ENCODE results near the gene ABCA13.

The ABCA13 gene

DNA sequence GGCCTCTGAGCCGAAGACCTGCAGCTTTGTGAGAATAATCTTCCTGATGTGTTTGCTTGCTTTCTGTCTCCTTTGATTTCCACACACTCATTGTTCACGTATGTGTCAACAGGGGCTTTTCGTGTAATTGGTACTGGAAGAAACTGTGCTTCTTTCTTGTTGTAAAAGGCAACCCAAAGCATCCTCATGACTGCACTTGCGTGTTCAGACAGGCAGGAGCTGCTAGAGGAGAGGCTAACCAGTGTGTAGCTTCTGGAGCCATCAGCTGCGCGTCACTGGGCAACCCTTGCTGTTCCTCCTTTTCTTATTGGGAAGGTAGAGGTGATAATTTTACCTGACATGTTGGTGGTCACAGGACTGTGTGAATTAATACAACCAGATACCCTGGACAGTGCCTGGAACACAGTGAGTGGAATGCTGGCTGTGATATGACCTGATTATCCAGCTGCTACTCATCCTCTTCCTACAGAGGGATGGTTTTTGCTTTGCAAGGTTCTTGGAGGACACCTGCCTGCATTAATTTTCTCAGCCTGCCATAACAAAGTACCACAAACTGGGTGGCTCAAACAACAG is 213.0 kb downstream of the ABCA13 start:
- DNase-seq: no peak

DNA sequence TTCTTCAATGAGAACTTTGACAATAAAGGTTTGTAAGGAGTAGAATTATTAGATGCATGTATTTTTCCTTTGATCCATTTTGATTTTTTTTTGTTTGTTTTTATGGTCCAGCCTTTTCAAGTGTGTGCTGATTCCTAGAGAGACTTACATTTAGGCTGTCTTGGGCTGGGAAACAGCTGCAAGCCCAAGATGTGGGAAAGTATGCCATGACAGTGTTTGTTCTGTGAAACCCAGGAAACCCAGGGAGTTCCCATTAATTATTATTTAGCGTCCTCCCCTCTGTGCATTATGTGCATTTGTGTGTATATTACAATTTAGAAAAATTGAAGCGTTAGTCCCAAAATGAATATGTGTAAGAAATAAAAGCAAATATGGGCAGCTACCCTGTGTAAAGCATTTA is 216.7 kb downstream of the ABCA13 start:
- no peak for DNase-seq

DNA sequence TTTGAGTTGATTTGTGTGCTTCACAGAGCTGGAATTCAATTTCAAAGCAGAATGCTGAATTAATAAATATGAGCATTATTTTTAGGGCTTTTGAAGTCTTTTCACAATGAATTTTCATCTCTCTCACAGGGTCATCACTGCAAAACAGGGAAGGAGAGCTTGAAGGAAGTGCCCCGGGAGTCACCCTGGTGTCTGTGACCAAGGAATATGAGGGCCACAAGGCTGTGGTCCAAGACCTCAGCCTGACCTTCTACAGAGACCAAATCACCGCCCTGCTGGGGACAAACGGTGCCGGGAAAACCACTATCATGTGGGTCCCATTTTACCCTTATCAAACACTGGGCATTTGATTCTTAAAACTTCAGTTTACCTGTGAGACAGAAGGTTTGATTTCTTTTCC is 217.7 kb downstream of the ABCA13 start:
- DNase-seq: no peak

DNA sequence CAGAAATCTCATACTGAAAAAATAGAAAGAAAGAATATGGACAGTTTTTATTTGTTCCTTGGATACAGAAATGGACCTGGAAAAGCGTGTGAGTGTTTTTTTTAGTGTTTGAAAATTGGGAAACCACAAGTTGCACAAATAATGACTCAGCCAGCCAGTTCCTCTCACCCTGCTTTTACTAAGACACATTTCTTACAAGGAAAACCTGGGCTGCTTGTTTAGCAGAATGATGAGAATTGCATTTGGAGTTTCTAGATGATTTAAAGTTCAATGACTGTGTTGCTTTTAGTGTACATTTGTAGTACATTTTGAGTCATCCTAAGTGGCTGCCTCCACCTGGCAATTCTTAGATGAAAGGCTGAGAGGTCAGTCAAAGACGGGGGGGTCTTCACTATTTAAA is 218.7 kb downstream of the ABCA13 start:
- peak; percentile 1 for DNase-seq

DNA sequence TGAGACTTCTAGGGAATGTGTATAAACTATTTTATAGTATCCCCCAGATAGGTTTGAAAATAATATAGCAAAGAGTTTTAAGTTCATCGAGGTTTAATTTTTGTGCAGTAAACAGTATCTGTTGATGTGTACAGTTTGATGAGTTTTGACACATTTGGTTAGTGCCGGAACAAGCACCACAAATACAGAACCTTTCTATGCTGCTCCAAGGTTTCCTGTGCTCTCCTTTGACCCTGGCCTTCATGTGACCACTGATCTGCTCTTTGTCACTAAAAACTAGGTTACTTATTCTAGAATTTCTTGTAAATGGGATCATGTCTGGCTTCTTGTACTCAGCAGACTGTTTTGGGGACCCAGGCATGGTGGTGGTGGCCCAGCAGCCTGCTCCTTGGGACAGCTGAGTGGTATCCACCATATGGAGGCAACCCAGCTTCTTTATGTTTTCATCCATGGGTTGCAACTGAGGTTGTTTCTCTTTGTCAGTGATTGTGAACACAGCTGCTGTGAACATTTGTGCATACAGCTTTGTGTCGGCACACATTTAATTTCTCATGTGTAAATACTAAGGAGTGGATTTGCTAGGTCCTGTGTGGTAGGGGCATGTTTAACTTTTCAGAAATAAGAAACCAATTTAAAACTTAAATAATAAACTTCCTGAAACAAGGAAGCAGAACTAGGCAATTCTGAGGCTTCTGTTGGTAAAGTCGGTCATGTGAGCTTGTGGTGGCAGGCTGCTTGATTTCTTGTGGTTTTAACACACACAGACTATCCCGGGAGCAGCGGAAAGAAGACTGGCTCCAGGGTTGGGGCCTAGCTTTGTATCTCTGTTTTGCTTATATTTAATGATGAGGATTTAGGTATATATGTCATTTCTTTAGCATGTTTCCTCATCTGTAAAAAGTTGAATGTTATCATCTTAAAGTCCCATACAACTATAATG is 219.4 kb downstream of the ABCA13 start:
- DNase-seq: no peak

DNA sequence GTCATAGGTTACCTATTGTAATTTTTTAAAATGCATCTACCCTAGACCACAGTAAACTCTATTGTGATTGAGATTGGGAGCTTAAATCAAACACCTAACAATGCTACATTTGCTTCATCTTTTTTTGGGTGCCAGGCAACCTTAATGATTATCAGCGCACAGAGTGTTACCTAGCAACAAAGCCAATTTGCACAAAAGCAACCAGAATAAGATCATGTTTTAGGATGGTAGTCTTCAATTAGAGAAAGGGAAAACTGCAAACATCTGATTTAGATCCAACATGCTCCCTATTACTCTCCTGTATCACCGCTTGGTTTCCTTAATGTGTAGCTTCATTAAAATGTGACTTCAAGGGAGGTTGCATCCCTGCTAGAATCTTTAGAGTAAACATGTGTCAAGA is 226.9 kb downstream of the ABCA13 start:
- no peak for DNase-seq

DNA sequence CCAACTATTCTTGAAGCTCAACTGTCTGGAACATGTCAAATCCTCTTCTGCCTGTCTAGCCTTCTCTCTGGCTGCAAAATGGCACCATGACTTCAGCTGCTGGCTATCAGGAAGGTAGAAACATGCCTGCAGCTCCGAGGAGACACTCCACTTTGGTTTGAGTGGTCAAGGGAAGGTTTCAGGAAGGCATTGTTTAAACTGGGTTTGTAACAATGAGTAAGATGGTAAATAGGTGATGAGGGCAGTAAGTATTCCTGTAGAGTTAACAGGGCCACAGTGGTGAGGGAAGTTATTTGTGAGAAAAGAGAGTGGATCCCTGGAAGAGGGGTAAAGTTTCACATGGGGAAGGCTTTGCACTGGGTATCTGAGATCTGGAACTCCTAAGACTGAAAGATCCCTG is 231.5 kb downstream of the ABCA13 start:
- DNase-seq: no peak

DNA sequence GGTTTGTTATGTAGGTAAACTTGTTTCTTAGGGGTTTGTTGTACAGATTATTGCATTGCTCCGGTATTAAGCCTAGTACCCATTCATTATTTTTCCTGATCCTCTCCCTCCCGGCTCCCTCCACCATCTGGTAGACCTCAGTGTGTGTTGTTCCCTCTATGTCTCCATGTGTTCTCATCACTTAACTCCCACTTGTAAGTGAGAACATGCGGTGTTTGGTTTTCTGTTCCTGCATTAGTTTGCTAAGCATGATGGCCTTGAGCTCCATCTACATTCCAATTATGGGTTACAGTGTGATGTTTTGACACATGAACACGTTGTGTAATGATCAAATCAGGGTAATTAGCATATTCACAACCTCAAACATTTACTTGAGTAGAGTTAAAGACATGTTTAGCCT is 237.5 kb downstream of the ABCA13 start:
- no peak for DNase-seq

DNA sequence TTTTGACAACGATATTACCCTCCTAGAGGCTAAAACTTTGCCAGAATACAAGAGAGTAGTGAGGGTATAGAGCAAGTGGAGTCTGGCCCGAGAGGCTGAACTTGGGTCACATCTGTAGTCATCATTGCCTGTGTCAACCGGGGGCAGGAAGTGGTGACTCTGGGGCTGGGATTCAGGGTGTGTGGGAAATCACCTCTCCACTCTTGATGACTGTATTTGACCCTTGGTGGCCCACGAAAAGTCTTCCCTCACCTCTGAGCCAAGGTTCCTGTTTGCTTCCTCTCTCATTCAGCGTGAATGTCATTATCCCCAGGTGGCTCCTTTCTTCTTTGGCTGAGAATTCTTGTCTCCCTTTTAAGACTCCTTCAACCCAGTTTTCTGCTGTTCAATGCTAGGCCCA is 240.4 kb downstream of the ABCA13 start:
- DNase-seq: no peak

DNA sequence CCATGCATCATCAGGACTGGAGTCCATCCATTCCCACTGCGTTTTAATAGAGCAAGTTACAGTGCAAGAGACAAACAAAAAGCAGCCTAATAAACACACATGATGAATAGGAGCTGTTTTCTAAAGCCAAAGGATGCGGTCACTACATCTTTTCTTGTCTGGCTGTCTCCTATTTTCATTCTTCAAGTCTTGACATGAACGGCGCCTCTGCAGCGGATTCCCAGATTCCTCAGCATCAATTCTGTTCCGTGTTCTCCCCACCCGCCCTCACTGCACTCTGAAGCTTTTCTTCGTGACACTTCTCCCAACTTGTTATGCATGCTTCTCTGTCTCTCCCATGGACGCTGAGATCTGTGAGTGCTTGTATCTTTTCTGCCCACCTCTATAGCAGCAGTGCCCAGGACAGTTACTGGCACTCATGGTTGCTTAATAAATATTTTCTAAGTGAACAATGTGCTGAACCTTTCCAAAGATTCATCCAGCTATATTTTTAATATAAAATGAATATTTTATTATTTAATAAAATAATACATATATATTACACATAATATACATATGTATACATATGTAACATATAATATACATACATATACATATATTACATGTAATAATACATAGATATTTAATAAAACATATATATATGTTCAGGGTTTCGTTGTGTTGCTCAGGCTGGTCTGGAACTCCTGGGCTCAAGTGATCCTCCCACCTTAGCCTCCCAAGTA is 242.9 kb downstream of the ABCA13 start:
- no peak for DNase-seq

DNA sequence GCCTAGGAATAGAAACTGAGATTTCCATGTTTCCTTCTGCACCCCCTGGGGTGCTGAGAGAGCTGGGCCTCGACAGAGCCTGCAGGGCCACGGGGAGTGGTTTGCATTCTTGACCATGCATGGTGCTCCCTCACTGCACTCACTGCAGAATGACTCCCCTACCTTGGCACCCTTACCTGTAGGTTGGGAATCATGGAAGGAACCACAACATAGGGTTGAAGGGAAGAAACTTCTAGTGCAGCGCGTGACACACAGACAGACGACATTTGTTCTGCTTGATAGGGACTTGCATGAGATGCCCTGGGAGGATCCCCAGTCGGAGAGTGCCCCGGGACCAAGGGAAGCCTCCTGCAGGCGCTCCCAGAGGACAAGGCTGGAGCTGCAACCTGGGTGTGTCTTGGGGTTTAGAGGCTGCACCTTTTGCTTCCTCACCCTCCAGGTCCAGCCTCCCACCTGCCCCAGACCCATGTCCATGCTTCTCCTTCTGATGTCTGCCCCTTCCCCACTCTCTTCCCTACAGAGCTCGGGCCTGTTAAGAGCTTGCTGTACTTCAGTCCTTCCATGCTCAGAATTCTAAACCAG is 245.2 kb downstream of the ABCA13 start:
- no peak for DNase-seq

DNA sequence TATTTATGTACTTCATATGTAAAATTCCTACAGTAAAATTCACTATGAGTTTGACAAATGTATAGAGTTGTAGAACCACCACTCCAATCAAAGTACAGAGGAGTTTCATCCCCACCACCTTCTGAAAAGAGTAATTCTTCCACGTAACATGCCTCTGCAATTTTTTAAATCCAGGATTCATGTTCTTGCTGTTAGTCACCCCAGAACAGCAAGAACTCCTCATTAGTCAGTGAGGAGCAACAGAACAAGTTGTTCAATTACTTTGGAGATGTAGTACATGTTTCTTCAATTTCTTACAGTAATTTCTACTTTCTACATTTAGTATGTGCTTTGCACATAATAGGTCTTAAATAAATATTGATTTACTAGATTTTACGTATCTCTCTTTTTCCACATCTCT is 248.1 kb downstream of the ABCA13 start:
- DNase-seq: no peak

DNA sequence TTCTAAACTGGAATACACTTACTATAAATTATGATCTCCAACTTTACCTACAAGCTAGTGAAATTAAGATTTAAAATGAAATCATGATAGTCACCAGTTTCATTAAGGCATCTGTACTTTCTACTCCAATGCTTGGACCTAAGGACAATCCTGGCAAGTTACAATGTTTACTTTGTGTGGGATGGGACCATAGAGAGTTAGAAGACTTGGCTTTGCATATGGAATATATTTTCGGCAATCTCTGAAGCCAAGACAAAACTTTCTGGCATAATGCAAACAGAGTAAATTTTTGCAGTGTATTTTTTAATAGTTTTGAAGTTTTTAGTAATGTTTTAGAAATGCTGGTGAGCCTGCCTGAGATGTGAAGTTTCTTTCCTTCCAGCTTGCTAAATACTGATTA is 248.9 kb downstream of the ABCA13 start:
- no peak for DNase-seq

DNA sequence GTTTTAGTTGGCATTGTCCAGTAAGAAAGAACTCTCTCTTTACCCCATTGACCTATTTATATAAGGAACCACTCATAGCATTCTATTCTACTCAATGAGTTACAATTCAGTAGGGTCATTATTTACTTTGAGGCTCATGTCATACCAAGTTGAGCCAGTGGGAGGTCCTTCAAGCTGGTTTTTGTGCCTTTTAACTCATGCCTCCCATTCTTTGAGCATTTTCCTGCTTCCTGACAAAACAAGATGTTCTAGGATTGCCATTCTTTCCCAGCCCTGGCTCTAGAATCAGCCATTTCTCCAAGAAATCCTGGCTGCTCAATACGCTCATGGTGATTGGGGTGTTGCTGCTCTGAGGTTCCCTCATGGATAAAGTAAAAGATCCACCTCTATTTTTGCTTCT is 250.1 kb downstream of the ABCA13 start:
- DNase-seq: peak; percentile 36

DNA sequence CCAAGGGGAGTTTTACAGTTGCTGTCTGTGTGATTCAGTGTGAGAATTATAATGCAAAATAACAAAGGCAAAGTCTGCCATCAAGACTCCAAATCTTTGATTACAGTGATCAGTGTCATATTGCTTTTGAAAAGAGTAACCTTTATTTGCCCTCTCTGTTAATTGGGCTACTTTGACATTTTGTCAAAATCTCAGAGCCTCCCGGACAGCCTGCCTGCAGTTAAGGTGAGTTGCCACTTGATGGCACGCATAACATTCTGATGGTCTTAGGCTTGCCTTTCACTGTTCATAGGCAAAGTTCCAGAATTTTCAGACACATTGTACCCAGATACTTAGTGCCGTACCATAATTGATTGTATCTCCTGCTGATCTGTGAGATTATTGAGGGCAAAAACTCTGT is 253.5 kb downstream of the ABCA13 start:
- DNase-seq: peak; percentile 4

DNA sequence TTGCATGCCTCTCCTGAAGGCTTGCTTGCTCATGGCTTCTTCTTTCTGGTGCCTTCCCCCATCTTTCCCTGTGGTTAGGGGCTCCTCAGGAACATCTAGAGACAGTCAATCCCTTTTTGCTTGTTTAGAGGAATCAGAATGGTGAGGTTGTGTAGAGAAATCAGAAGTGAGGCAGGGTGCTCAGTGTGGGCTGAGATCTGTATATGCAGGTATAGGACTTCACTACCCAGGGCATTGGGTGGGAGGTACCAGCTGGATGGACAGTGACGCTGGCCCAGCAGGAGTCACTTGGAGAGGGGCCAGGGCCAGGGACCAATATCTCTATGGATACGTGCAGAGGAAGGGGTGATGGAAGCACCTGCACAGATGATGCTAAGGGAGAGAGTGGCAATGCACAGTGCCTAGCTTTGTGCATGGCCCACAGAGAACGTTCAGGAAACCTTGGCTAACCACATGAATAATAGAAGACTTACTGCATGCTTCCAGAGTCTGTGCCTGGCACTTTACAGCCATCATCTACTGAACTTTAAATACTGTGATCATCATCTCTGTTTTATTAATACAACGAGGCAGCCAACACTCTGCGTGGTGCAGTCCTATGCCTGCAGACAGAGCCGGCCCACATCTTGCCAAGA is 255.2 kb downstream of the ABCA13 start:
- DNase-seq: no peak

DNA sequence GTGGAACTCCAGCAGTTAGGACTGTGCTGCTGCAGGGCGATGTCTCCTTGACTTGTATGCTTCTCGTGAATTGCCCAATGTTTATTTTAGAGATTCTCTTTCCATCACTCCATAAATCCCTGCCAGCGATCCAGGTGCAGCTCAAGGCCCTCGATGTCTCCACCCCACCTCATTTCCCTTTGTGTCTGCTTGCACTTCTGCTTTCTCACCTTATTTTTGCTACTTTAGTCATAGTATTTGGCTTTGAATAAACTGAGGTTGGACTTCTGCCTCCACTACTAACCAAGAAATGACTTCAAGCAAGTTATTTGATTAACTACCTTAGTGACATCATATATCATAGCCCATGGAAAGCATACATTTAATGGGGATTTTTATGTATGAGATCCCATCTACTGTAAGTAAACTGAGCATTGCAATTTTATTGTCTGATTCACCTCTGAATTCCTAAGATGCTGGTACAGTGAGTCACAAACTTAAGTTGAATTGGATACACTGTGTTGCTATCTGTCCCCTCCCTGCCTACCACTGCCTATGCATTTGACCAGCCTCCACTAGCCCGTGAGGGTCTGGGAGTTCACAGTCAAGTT is 255.8 kb downstream of the ABCA13 start:
- peak; percentile 59 for DNase-seq

DNA sequence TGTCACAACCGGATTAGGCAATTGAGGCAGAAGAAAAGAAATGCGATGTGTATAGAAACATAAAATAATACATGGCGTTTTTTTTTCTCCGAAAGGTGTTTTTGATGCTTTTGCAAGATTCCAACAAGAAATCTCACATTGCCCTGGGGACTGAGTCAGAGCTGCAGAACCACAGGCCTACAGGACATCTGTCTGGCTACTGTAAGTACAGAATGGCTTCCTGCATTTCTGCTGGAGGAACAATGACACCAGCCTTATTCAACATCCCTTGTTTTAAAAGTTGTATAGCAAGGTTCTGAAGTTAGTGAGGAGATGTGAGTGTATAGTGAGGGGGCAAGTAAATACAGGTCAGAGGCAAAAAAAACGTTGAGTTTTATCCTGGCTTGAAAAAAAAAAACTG is 256.4 kb downstream of the ABCA13 start:
- DNase-seq: no peak

DNA sequence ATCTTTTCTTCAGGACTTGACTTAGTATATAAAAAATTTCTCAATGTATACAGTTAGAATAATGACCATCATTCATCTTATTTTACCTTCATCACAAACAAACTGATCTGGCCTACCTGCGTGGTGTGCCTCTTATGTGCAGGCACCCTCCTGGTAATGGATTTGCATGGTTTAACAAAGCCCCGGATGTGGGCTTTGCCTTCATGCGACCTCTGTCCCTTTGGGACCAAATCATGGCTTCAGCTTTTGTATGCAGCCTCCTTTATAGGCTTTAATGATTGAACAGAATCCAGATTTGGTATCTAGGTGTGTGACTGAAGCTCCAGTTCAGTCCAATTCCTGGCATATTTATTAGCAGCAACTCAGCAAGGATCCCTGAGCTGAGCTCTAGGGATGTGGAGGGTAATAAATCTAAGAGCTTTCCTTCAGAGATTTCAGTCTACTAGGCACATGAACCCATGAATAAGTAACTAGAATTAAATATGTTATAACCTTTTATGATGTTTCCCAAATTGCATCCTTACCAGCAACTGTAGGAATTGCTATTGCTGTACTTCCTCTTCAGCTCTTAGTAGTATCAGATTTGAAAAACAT is 256.9 kb downstream of the ABCA13 start:
- no peak for DNase-seq

DNA sequence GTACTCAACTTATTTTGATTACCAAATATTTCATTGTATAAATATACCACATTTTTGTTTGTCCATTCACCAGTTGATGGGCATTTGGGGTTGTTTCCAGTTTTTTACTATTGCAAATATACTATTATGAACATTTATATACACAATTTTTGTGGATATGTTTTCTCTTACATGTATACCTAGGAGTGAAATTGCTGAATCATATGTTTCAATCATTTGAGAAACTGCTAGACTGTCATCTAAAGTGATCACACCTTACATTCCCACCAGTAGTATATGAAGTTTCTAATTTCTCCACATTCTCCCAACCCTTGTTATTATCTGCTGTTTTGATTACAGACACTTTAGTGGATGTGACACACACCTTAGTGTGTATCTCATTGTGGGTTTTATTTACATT is 257.9 kb downstream of the ABCA13 start:
- DNase-seq: no peak

DNA sequence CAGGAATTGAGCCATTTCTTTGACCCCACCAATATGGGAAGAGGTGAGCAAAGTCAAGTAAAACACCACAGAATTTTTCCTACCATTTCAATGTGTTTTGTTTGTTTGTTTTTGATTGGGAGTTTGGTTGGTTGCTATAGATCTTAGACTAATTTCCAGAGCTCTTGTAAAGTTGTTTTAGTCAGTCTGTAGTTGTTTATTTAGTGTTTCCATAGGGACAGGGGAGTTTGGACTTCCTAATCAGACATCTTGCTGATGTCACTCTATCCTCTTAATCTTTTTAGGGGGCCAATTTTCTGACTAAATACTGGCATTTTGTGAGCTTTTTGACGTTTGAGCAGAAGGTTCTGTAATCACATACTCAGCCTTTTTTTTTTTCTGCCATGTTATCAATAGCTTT is 266.9 kb downstream of the ABCA13 start:
- DNase-seq: no peak
